Activated CD8-positive, alpha-beta memory T cell treated with anti-CD3 and anti-CD28 coated beads for 24 hours (primary cell): Measurements from ENCODE around the gene KCNQ1.

Source experiments
- DNase-seq: peaks from one replicate; pipeline ENCODE4 v3.0.0-alpha.2; 2020

KCNQ1 gene

DNA sequence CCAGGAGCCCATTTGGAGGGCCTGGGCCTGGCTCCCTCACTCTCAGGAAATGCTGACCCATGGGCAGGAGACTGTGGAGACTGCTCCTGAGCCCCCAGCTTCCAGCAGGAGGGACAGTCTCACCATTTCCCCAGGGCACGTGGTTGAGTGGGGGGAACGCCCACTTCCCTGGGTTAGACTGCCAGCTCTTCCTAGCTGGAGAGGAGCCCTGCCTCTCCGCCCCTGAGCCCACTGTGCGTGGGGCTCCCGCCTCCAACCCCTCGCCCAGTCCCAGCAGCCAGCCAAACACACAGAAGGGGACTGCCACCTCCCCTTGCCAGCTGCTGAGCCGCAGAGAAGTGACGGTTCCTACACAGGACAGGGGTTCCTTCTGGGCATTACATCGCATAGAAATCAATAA is 403.7 kb downstream of the KCNQ1 start:
- no peak for DNase-seq

DNA sequence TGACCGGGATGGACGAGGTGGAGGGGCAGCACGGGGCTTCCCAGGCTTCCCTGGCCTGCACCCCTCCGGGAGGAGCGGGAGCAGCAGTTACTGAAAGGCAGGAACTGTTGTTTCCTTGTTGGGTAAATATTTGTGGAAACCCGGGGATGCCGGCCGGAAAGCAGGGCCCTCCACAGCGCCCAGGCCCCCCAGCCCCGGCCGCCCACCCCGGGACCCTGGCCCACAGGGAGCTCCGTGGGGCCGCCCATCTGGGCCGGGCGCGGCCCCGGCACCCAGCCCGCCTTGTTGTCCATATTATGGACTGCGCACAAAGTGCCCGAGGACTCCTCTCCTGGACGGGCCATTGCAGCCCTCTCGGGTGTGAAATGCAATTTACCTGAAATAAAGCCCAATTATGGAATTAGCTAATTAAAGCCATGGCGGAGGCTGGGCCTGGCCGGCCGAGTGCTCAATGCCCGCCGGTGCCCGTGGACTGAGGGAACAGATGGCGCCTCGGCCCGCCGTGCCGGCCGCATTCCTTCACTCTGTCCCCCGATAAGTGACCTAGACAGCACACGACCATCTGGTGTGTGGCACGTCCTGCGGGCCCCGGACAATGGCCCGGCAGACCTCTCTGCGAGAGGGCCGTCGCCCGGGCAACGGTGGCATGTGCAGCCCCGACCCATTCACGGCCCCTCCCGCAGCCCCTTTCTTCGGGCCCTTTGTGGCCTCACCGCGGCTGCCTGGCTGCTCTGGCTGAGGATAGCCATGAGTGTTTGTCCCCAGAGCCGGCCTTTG is 405.4 kb downstream of the KCNQ1 start:
- no peak for DNase-seq

DNA sequence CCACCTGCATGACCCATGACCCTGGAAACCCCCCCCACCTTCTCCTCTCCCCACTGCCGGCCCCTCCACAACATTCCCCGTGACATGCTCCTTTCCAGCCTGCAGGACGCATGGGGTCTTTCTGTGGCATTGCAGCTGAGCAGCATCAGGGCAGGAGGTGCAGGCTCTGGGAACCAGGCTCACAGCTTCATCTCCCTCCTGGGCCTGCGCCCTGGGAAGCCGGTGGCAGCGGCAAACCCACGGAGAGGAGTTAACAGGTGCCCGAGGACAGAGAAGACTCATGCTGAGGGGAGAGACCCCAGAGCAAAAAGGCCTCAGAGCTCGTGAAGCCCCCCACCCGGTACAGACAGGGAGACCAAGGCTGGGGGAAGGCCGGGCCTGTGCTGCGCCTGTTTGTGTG is 408.6 kb downstream of the KCNQ1 start:
- DNase-seq: no peak

DNA sequence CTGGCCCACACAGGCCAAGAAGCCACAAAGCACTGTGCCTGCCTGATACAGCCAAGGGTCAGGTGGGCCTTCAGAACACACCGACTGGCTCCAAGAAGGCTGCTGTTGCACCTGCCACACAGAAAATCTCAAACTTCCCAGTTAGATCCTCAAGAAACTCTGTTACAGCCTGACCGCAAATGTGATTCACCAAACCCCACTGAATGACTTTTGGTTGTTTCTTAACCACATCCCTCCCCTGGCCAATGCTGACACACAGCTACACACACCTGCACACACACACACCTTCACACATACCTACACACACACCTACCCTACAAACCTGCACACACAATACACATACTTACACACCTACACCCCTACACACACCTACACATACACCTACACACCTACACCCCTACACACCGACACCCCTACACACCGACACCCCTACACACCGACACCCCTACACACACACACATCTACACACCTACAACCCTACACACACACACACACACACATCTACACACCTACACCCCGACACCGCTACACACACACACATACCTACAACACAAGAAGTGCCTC is 409.3 kb downstream of the KCNQ1 start:
- no peak for DNase-seq

DNA sequence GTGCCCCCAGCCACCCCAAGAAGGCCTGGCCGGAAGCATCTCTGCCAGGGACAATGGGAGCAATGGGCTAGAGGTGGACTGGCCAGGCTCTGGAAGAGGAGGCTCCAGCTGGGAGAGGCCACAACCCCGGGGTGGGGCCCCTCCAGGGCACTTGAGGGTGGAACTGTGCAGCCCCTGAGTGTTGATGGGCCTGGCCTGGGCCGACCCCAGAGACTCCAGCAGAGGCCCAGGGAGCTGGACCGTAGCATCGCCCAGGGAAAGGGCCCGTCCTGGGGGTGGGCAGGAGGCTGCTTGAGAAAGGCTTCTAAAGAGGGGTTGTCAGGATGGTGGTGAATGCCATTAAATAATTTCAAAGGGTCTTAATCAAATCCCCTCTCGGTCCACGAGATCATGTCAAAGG is 410.4 kb downstream of the KCNQ1 start:
- DNase-seq: no peak

DNA sequence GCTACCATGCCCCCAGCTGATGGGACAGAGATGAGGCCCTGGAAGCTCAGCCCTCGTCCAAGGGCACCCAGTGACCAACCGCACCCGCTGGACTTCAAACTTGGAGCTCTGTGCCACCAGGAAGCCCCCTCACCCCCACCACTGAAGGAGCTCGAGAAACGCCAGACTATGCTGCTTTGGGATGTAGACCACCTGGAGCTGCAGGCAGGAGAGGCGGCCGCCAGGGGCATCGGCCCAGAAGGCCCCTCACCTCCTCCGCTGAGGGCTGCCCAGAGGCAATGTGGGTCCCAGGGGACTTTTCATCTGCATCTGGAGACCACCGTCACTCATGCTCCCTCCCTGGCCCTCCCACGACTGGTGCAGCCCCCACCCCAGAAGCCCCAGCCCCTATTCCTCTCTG is 412.5 kb downstream of the KCNQ1 start:
- DNase-seq: no peak

DNA sequence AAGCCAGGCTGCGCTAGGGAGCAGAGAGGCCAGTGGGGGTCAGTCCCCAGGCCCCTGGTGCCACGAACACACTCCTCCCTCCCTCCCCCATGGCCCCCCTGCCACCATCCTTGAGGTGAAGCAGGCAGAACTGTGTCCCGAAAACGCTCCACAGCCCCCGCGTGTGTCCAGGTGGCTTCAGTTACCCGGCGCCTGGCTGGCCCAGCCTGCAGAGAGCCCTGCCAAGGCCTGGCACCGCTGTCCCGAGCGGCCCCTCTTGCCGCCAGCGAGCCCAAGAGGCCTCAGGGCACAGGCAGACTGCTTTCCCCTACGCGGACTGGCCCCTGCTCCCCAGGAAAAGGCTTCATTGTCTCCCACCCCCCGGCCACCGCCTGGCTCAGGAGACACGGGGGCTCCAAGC is 413.1 kb downstream of the KCNQ1 start:
- no peak for DNase-seq

DNA sequence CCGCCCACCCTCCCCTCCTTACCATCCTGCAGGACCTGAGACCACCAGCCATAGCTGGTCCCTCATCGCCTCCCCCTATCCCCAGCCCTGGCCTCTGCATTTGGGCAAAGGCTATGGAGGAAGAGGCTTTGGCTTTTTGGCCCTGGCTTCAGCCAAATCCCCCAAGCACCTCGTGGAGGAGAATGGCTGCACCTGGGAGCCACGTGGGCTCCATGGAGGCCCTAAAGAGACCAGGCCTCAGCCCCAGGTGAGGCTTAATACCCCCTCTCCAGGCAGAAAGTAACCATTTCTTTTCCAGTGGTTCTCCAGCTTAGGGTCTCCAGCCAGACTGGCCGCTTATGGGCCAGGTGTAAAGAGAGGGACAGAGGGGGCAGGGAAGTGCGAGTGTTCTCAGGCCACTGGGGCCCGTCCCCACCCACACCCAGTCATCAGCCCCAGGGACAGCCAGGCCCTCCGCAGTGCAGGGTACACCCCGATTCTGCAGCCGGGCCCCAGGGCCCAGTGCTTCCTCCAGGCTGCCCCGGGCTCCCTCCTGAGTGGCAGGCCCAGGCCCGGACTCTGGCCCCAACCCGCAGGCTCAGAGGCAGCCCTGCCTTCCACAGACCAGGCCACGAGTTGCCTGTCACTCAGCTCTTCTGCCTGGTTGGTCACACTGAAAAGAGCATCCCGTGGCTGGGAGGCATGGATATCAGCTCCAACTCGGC is 414.3 kb downstream of the KCNQ1 start:
- DNase-seq: no peak

DNA sequence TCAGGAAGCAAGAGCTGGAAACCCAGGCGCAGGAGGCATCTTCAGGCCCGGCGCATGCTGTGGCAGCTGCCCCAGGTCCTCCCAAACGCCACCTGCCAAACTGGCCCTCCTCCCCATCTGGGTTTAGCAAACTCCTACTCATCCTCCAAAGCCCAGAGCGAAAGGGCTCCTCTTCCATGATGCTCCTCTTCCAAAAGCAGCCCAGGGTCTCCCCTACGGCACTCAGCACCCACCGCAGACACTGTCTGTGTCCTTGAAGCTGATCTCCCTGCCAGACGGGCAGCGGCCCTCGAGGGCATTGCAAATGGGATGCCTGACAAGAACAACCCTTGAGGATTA is 414.9 kb downstream of the KCNQ1 start:
- DNase-seq: no peak

DNA sequence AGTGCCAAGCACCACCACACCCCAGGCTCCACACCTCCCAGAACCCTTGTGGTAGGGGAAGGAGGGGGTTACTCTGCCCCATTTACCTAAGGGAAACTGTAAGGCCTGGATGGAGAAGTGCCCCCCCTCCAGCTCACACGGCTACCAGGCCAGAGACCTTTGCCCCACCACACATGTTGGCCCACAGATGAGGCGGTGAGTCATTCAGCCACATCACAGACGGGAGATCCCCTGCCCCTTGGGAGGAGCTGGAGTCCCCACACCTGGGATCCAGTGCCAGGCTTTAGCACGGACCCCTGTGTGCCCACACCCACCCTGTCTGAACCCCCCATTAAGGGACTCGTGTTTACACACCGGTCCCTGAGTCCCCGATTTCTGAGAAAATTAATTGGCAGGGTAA is 415.8 kb downstream of the KCNQ1 start:
- no peak for DNase-seq

DNA sequence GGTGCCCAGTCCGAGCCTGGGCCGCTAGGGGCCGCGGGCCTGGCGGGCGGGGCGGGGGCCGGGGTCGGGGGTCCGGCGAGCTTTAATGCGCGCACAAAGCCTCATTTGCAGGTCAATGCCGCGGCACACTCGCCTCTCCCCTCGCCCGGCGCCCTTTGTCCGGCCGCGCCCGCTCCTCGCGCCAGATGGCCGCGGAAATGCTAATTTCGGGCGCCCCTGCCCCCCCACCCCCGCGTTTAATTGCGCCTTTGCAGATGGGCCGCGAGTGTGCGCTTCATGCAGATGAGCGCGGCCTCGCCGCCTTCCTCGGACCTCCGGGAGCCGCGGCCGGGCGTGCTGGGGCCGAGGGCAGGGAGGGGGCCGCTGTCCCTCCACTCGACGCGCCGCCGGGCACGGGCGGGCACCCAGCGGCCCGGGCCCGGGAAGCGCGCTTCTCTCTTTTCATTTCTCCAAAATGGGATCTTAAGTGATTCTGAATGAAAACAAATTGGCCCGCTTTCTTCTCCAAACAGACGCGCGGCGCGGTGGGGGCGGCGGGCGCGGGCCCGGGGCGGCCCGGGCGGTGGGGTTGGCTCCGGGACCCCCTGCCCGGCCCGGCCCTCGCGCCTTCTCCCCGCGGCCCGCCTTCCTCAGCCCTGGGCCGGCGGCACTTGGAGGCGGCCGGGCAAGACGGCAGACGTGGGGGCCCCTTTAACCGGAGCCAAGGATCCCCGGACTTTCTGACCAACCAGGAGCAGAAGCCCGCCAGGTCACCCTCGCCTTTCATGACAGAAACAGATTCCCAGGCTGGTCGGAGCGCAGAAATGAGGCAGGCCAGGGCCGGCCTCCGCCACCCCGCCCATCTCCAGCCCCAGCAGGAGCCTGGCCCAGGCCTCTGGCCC is 417.8 kb downstream of the KCNQ1 start:
- no peak for DNase-seq

DNA sequence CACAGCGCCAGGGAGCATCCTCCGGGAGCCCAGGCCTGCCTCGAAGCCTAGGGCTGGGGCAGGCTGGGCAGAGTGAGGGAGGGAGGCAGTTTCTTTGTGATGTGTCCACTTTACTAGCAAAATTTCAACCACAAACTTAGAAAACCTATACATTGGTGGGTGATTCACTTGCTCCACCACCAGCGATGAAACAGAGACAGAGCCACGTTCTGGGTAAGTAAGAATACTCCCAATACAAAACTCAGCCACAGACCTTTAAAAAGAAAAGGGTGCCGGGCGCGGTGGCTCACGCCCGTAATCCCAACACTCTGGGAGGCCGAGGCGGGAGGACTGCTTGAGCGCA is 418.4 kb downstream of the KCNQ1 start:
- no peak for DNase-seq

DNA sequence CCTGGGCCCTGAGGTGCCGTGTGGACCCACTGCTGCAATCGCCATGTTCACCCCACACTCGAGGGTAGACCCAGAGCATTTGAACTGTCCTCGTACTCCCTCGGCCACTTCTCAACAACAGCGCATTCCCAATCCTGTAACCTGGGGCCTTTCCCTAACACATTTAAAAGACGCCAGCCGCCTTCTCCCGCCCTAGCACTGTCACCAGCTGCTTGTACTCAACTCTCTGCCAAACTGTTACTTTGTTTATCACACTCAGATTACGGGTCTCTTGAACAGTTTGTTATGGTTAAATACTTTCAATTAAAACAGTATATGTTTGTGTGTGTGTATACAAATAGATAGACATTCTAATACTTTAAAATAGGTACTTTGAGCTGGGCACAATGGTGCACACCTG is 420.1 kb downstream of the KCNQ1 start:
- DNase-seq: no peak

DNA sequence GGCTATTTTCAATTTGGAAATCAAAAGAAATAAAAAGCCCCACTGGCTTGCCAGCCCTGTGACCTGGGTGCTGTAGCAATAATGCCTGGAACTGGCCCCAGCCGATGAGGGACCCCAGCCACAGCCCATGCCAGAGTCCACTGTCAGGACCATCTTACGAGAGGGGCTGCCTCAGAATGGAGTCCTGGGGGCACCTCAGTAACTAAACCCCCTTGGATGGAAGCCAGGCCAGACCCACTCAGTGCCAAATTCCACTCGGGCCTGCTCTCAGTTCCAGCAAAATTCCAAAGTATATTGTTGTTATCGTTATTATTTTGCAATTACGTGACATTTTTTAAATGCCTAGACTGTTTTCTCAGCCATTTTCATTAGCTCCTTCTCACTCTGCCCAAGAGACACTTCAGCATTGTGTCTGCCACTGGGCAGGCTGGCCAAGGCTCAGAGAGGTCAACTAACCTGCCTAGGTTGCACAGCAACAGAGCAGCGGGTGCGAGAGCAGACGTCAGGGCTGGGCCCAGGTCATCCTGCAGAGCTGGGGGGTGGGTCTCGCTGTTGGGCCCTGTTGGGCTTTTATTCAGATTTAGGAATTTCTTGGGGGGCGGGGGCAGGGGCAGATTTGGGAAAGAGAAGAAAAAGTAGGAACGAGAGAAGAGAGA is 421.2 kb downstream of the KCNQ1 start:
- DNase-seq: no peak

DNA sequence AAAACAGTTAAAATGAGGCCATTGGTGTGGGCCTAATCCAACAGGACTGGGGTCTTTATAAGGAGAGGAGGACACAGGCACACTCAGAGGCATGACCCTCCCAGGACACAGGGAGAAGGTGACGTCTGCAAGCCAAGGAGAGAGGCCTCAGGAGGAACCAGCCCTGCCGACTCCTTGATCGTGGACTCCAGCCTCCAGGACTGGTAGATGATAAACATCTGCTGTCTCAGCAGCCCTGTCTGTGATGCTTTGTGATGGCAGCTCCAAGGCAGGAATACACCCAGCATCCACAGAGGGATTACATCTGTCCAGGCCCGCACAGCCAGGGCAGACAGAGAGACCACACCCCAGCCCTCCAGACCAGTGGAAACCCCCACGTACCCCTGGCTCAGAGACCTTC is 422.3 kb downstream of the KCNQ1 start:
- no peak for DNase-seq

DNA sequence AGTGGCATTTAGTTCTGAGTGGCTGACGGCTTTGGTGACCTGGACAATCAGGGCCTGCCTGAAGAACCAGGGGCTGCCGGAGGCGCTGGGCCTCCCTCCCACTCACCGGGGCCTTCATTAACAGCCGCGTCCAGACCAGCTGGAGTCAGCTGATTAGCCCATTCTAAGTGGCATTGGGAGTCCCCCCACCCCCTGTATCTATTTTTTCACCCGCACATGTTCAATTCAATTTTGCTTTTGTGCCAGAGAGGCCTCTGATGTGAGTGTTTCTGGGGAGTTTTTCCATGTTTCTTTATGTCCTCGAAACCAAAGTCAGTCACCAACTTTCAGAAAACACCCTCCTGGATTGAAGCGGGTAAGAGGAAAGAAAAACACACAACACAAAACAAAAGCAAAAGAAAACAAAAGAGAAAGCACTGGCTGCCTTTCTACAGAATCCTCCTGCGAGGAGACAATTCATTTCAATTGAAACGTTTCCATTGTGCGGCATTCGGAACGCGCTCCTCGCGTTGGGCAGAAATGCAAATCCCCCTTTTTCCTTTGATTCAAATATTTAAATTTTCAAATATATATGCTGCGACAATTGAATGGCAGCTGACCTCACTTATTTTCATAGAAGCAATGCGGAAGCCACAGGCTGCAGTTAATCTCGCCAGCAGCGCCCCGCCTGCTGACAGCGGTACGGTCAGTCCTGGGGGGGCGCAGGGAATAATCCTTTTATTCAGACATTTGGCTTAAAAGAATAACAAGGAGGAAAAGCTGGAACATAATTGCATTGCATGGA is 423.1 kb downstream of the KCNQ1 start:
- no peak for DNase-seq

DNA sequence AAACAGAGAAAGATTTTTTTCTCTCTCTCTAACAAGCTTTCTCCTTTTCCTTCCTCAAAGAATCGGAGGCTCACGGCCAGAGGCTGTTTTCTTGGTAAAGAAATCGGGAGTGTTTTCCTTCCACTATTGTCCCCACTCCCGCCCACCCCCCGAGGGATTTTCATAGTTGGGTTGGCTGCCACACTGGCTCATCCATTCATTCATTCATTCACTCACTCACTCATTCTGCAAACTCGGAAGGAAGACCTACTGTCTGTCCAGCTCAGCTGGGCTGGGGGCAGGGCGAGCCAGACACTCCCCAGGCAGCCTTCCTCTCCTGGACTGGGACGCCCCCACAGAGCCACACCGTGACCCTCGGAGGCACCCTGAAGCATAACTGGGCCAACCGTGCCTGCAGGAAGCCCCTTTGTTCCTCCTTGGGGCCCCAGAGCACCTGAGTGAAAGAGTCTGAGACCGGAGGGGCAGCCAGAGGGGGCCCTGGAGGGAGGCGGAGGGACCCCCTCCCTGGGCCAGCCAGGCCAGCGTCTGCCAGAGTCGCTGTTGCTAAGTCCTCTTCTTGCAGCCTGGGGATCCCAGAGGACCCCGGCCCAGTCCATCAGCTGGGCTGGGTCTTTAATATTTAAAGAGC is 423.8 kb downstream of the KCNQ1 start:
- no peak for DNase-seq

DNA sequence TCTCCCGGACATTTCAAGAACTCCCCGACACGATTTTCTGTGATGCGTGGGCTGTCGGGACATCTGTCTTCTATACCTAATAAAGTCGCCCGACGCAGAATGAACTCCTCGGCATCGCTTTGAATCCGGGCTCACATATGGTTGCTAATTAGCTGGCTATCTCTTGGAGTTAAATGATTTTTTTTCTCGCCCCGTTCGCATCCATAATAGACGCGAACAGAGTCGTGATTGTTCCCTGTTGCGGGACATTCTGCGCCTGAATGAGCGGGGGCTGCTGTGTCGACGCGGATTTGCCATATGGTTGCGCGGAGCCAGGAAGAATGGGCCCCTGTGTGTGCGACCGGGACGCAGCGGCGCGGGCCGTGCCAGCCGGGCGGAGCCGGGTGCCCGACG is 424.3 kb downstream of the KCNQ1 start:
- no peak for DNase-seq

DNA sequence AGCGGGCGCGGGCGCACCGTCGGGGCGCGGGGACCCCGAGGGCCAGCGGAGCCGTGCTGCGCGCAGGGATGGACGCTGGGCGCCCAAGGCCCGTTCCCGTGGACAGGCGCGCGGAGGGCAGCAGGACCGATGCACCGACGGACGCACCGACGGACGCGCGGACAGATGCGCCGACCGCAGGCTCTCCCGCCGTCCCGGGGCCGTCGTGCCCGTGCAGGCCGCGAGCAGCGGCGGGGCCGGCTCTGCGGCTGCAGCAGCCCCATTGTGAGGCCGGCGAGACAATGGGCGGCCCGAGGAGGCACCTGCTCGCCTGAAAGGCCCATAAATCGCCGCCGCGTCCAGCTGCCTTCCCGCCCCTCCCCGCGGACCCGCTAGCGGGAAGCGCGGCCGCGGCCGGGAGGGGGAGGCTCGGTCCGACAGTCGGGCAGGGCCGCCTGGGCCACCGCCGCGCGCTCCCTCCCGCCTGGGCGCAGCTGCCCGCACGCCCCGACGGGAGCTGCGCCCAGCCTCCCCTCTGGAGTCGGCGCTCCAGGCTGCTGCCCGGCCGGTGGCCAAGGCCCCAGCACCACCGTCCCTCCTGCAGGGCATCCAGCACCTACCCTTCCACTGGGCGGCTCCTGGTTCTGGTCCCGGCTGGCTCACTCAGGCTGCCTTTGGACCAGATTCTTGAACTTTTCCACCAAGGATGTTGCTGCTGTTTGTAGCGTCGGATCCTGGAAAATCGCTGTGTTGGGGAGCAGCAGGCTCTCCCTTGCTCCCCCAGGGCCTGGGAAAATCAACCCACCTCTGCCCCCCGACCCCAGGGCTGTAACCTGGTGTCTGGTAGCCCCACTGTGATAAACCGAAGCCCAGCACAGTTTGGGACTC is 425.0 kb downstream of the KCNQ1 start:
- no peak for DNase-seq

DNA sequence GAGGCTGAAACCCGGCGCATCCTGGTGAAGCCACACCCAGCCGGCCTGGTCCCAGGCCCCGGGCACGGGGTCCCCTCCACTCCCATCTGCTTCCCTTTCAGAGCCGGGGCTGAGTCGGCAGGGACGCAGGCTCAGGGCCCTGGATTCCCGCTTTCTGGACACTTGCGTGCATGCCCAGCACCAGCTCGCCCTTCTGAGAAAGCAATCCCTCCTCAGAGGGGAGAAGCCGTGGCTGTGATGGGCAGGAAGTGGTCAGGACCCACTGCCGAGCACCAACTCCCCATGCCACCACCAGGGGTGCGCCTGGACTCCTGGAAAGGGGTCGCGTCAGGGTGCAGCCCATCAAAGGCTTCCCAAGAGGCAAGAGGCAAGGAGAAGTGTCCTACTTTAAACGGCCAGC is 425.7 kb downstream of the KCNQ1 start:
- no peak for DNase-seq
